ENCODE results near the gene SLX4IP. TPM values are rescaled to one million over a fixed set of nuclear protein-coding genes. Genes with fewer than 3 reads are reported as not detected.
A peak's percentile ranks its signal among the peaks of the same experiment; 100 is the strongest.

The SLX4IP gene
- total and polyA plus RNA-seq, 3 experiments from 2014 or later: 1.5 to 8.0 (median 7.0) TPM

GRCh38 chr20:10483691-10484090 lies 48.6 kb downstream of the SLX4IP start:
- ChIA-PET CTCF (no interaction called here), POLR2A (no interaction called here)
- no peak overlapping the region for H3K4me3 ChIP-seq (ENCODE audit: low read length)
- H3K27me3 Mint-ChIP-seq: no peaks in the 10 kb centered on the region
- H3K9me3 Mint-ChIP-seq: no peaks in the 10 kb centered on the region
- peaks cover 0 to 3% (median 1%) of the 10 kb centered on the region in 3 donors for H3K4me1 Mint-ChIP-seq
- no peak overlapping the region for H3K4me3 Mint-ChIP-seq
- peaks cover 0 to 1% (median 0%) of the 10 kb centered on the region in 3 donors for H3K36me3 Mint-ChIP-seq
- no peaks in the 10 kb centered on the region for H3K36me3 ChIP-seq (ENCODE audit: insufficient read depth, low read length)
- H3K27ac Mint-ChIP-seq: no peak overlapping the region
- no peaks in the 10 kb centered on the region for H3K9me3 ChIP-seq (ENCODE audit: low read length)
- no peaks in the 10 kb centered on the region for H3K27me3 ChIP-seq (ENCODE audit: insufficient read depth, low read length, poor library complexity, severe bottlenecking)
- no peak overlapping the region for H3K27ac ChIP-seq (ENCODE audit: low read depth, low read length)
- no peak for DNase-seq
- no peaks in the 10 kb centered on the region for H3K4me1 ChIP-seq (ENCODE audit: insufficient read depth, low read length)

GRCh38 chr20:10487142-10488136 lies 52.3 kb downstream of the SLX4IP start:
- Mint-ChIP-seq H3K4me3 (no peak overlapping the region), H3K9me3 (no peaks in the 10 kb centered on the region), H3K27me3 (no peaks in the 10 kb centered on the region), H3K27ac (no peak overlapping the region), H3K4me1 (peaks cover 18 to 24% (median 23%) of the 10 kb centered on the region in 3 donors), H3K36me3 (peaks cover 0 to 1% (median 0%) of the 10 kb centered on the region in 3 donors)
- Histone ChIP-seq H3K36me3 (ENCODE audit: insufficient read depth, low read length) (no peaks in the 10 kb centered on the region), H3K27me3 (ENCODE audit: insufficient read depth, low read length, poor library complexity, severe bottlenecking) (no peaks in the 10 kb centered on the region), H3K4me3 (ENCODE audit: low read length) (no peak overlapping the region), H3K27ac (ENCODE audit: low read depth, low read length) (no peak overlapping the region), H3K9me3 (ENCODE audit: low read length) (no peaks in the 10 kb centered on the region), H3K4me1 (ENCODE audit: insufficient read depth, low read length) (no peaks in the 10 kb centered on the region)
- no peak for DNase-seq
- ChIA-PET POLR2A (no interaction called here), CTCF (interaction anchor here (1.0 kb wide), 1 partner anchor 49 kb away, joined by 3 read pairs; no protein-coding TSS in a partner anchor)

- Histone ChIP-seq H3K4me3 (ENCODE audit: low read length) (no peak overlapping the region), H3K4me1 (ENCODE audit: insufficient read depth, low read length) (no peaks in the 10 kb centered on the region), H3K9me3 (ENCODE audit: low read length) (no peaks in the 10 kb centered on the region), H3K36me3 (ENCODE audit: insufficient read depth, low read length) (no peaks in the 10 kb centered on the region), H3K27ac (ENCODE audit: low read depth, low read length) (no peak overlapping the region), H3K27me3 (ENCODE audit: insufficient read depth, low read length, poor library complexity, severe bottlenecking) (no peaks in the 10 kb centered on the region)
- CTCF ChIA-PET: no interaction called here
- Mint-ChIP-seq H3K9me3 (no peaks in the 10 kb centered on the region), H3K27ac (no peak overlapping the region), H3K4me1 (peaks cover 18 to 24% (median 23%) of the 10 kb centered on the region in 3 donors), H3K4me3 (no peak overlapping the region), H3K36me3 (peaks cover 0 to 1% (median 1%) of the 10 kb centered on the region in 3 donors), H3K27me3 (no peaks in the 10 kb centered on the region)
- POLR2A ChIA-PET: no interaction called here
- no peak for DNase-seq
Observed at GRCh38 chr20:10488534-10488933, 53.4 kb downstream of the SLX4IP start.

GRCh38 chr20:10489853-10490252 lies 54.7 kb downstream of the SLX4IP start:
- Mint-ChIP-seq H3K9me3 (no peaks in the 10 kb centered on the region), H3K27ac (no peak overlapping the region), H3K4me3 (no peak overlapping the region), H3K27me3 (no peaks in the 10 kb centered on the region), H3K36me3 (peaks cover 0 to 1% (median 1%) of the 10 kb centered on the region in 3 donors), H3K4me1 (peaks cover 21 to 28% (median 25%) of the 10 kb centered on the region in 3 donors)
- no peak for DNase-seq
- ChIA-PET CTCF (no interaction called here), POLR2A (no interaction called here)
- Histone ChIP-seq H3K4me3 (ENCODE audit: low read length) (no peak overlapping the region), H3K9me3 (ENCODE audit: low read length) (no peaks in the 10 kb centered on the region), H3K4me1 (ENCODE audit: insufficient read depth, low read length) (peaks cover 5% of the 10 kb centered on the region), H3K36me3 (ENCODE audit: insufficient read depth, low read length) (no peaks in the 10 kb centered on the region), H3K27me3 (ENCODE audit: insufficient read depth, low read length, poor library complexity, severe bottlenecking) (no peaks in the 10 kb centered on the region), H3K27ac (ENCODE audit: low read depth, low read length) (no peak overlapping the region)

- peak overlapping the region in 2 of 8 donors; percentile 2 to 35 for H3K27ac Mint-ChIP-seq
- peaks cover 0 to 1% (median 1%) of the 10 kb centered on the region in 3 donors for H3K36me3 Mint-ChIP-seq
- H3K4me1 ChIP-seq (ENCODE audit: insufficient read depth, low read length): peaks cover 9% of the 10 kb centered on the region
Observed at GRCh38 chr20:10490257-10490656, 55.2 kb downstream of the SLX4IP start.

GRCh38 chr20:10490706-10491105 lies 55.6 kb downstream of the SLX4IP start:
- H3K36me3 ChIP-seq (ENCODE audit: insufficient read depth, low read length): no peaks in the 10 kb centered on the region
- H3K9me3 ChIP-seq (ENCODE audit: low read length): no peaks in the 10 kb centered on the region
- no peak overlapping the region for H3K4me3 Mint-ChIP-seq
- ChIA-PET CTCF (no interaction called here), POLR2A (no interaction called here)
- no peaks in the 10 kb centered on the region for H3K27me3 ChIP-seq (ENCODE audit: insufficient read depth, low read length, poor library complexity, severe bottlenecking)
- no peak for DNase-seq
- peaks cover 0 to 1% (median 1%) of the 10 kb centered on the region in 3 donors for H3K36me3 Mint-ChIP-seq
- H3K4me3 ChIP-seq (ENCODE audit: low read length): no peak overlapping the region
- H3K4me1 ChIP-seq (ENCODE audit: insufficient read depth, low read length): peaks cover 13% of the 10 kb centered on the region
- no peaks in the 10 kb centered on the region for H3K27me3 Mint-ChIP-seq
- peak overlapping the region in 3 of 8 donors; percentile 2 to 35 (median 25) for H3K27ac Mint-ChIP-seq
- H3K9me3 Mint-ChIP-seq: no peaks in the 10 kb centered on the region
- H3K4me1 Mint-ChIP-seq: peaks cover 28 to 36% (median 33%) of the 10 kb centered on the region in 3 donors
- H3K27ac ChIP-seq (ENCODE audit: low read depth, low read length): no peak overlapping the region

More at GRCh38 chr20:10490257-10490656, 55.2 kb downstream of the SLX4IP start:
- no peak for DNase-seq
- no peaks in the 10 kb centered on the region for H3K9me3 Mint-ChIP-seq
- H3K27me3 ChIP-seq (ENCODE audit: insufficient read depth, low read length, poor library complexity, severe bottlenecking): no peaks in the 10 kb centered on the region
- no peak overlapping the region for H3K4me3 ChIP-seq (ENCODE audit: low read length)
- H3K4me3 Mint-ChIP-seq: no peak overlapping the region
- peaks cover 24 to 32% (median 29%) of the 10 kb centered on the region in 3 donors for H3K4me1 Mint-ChIP-seq
- ChIA-PET CTCF (no interaction called here), POLR2A (no interaction called here)
- H3K27ac ChIP-seq (ENCODE audit: low read depth, low read length): no peak overlapping the region
- H3K9me3 ChIP-seq (ENCODE audit: low read length): no peaks in the 10 kb centered on the region
- no peaks in the 10 kb centered on the region for H3K27me3 Mint-ChIP-seq
- H3K36me3 ChIP-seq (ENCODE audit: insufficient read depth, low read length): no peaks in the 10 kb centered on the region

- H3K4me3 ChIP-seq (ENCODE audit: low read length): no peak overlapping the region
- ChIA-PET CTCF (no interaction called here), POLR2A (no interaction called here)
- Mint-ChIP-seq H3K9me3 (no peaks in the 10 kb centered on the region), H3K36me3 (peaks cover 0 to 1% (median 1%) of the 10 kb centered on the region in 3 donors), H3K4me3 (no peak overlapping the region), H3K27ac (no peak overlapping the region), H3K4me1 (peaks cover 35 to 49% (median 45%) of the 10 kb centered on the region in 3 donors), H3K27me3 (no peaks in the 10 kb centered on the region)
- peaks cover 16% of the 10 kb centered on the region for H3K4me1 ChIP-seq (ENCODE audit: insufficient read depth, low read length)
- H3K27me3 ChIP-seq (ENCODE audit: insufficient read depth, low read length, poor library complexity, severe bottlenecking): no peaks in the 10 kb centered on the region
- H3K9me3 ChIP-seq (ENCODE audit: low read length): no peaks in the 10 kb centered on the region
- no peak for DNase-seq
- H3K27ac ChIP-seq (ENCODE audit: low read depth, low read length): no peak overlapping the region
- no peaks in the 10 kb centered on the region for H3K36me3 ChIP-seq (ENCODE audit: insufficient read depth, low read length)
Observed at GRCh38 chr20:10492065-10492464, 57.0 kb downstream of the SLX4IP start.

- peaks cover 37 to 49% (median 47%) of the 10 kb centered on the region in 3 donors for H3K4me1 Mint-ChIP-seq
- Histone ChIP-seq H3K27me3 (ENCODE audit: insufficient read depth, low read length, poor library complexity, severe bottlenecking) (no peaks in the 10 kb centered on the region), H3K4me3 (ENCODE audit: low read length) (no peak overlapping the region), H3K4me1 (ENCODE audit: insufficient read depth, low read length) (peaks cover 16% of the 10 kb centered on the region), H3K36me3 (ENCODE audit: insufficient read depth, low read length) (no peaks in the 10 kb centered on the region), H3K9me3 (ENCODE audit: low read length) (no peaks in the 10 kb centered on the region), H3K27ac (ENCODE audit: low read depth, low read length) (no peak overlapping the region)
- no peaks in the 10 kb centered on the region for H3K27me3 Mint-ChIP-seq
- no peak for DNase-seq
- H3K4me3 Mint-ChIP-seq: no peak overlapping the region
- H3K27ac Mint-ChIP-seq: peak overlapping the region in 1 of 8 donors; percentile 15
- H3K36me3 Mint-ChIP-seq: peaks cover 0 to 1% (median 1%) of the 10 kb centered on the region in 3 donors
- ChIA-PET POLR2A (no interaction called here), CTCF (no interaction called here)
- H3K9me3 Mint-ChIP-seq: no peaks in the 10 kb centered on the region
Observed at GRCh38 chr20:10492844-10493243, 57.7 kb downstream of the SLX4IP start.

Measured in CD8-positive, alpha-beta memory T cell (primary cell).